ENCODE results near the gene RAD51.

The RAD51 gene

GRCh38 chr15:40768521-40769273 lies 73.7 kb downstream of the RAD51 start:
- no peak for DNase-seq (ENCODE audit: low spot score)
- ATAC-seq (ENCODE audit: low read depth) = peak; percentile 1; the same call in 2 of the 3 replicates
- H3K27ac ChIP-seq (ENCODE audit: poor library complexity, severe bottlenecking) = peak overlapping the region; percentile 92
- peaks cover 10% of the 10 kb centered on the region for H3K36me3 ChIP-seq (ENCODE audit: low read depth)
- H3K4me3 ChIP-seq (ENCODE audit: severe bottlenecking) = no peak overlapping the region
- H3K9me3 ChIP-seq (ENCODE audit: severe bottlenecking) = no peaks in the 10 kb centered on the region
- peaks cover 48% of the 10 kb centered on the region for H3K4me1 ChIP-seq (ENCODE audit: insufficient read depth, poor library complexity, severe bottlenecking)
- no peaks in the 10 kb centered on the region for H3K27me3 ChIP-seq (ENCODE audit: insufficient read depth, poor library complexity, severe bottlenecking)
- no peak for TF ChIP-seq CTCF (IDR thresholded peaks at IDR 0.05; ENCODE audit: poor library complexity, severe bottlenecking)

DNA sequence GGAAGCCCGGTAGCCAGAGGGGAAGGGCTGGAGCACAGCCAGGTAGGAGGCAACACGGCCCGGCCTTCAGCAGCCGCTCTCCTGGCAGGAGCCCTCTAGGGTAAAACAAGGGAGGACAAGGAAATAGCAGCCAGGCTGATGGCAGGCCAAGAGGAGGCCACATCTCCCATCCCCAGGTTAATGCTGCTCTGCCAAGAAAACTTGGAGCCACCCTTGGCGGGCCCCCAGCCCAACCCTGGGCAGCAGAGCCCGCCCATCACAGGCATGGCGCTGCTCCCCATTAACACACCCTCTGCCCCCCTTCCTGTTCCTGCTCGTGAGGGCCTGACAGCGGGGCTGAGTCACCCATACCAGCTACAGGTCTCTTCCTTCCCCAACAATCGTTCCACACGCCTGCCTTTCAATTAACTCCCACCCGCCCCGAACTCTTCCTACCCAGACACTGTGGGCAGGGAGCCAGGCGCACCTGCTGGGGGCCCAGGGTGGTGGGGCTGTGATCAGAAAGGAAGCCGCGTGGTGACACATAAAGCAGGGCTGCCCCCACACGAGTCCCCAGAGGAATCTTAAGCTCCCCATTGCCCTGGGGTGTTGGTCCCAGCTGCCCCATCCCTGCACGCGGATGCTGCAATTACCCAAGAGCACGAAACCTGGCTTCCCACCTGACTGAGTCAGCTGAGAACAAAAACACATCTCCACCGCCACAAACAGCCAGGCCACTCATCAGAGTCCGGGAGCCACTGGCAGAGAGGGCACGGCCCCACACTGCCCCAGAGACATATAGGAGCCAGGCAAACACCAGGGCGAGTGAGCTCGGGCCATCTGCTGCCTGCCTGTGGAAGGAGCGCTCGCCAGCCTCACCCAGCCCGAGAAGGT lies 74.5 kb downstream of the RAD51 start, which contains the start of gene C15orf62:
TSS of gene C15orf62 (plus strand) at position 707 of the 873 bp plus-strand sequence. CDS start 516 bp downstream, outside the sequence.
- Histone ChIP-seq H3K36me3 (ENCODE audit: low read depth) (peaks cover 18% of the 10 kb centered on the region), H3K27ac (ENCODE audit: poor library complexity, severe bottlenecking) (peak within 1 kb of the TSS; percentile 92), H3K4me3 (ENCODE audit: severe bottlenecking) (no peak within 1 kb of the TSS), H3K27me3 (ENCODE audit: insufficient read depth, poor library complexity, severe bottlenecking) (no peaks in the 10 kb centered on the region), H3K4me1 (ENCODE audit: insufficient read depth, poor library complexity, severe bottlenecking) (peaks cover 47% of the 10 kb centered on the region), H3K9me3 (ENCODE audit: severe bottlenecking) (no peaks in the 10 kb centered on the region)
- ATAC-seq (ENCODE audit: low read depth) (peak; percentile 76), DNase-seq (ENCODE audit: low spot score) (peak; percentile 99)
- peak; percentile 16 for TF ChIP-seq CTCF (IDR thresholded peaks at IDR 0.05; ENCODE audit: poor library complexity, severe bottlenecking)

DNA sequence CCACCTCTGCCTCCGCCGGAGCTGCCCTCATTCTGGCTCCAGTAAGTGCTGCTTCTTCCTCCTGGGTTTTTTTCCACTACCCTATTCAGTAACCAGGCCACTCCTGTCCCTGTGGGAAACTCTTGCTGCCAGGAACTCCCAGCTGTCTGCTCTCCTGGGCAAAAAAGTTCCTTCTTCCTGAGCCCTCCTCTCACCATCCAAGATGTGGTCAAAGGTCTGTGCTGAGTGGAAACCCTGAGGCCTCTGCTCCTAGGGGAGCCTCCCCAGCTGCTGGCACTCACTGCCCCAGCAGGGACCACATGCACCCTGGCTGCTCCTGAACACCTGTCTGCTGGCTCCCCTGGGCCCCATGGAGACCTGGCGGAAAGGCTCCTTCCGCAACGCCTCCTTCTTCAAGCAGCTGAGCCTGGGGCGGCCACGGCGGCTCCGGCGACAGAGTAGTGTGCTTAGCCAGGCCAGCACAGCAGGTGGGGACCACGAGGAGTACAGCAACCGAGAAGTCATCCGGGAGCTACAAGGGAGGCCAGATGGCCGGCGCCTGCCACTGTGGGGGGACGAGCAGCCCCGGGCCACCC lies 75.3 kb downstream of the RAD51 start:
- no peak overlapping the region for H3K4me3 ChIP-seq (ENCODE audit: severe bottlenecking)
- ATAC-seq (ENCODE audit: low read depth) (no peak), DNase-seq (ENCODE audit: low spot score) (no peak)
- peaks cover 40% of the 10 kb centered on the region for H3K4me1 ChIP-seq (ENCODE audit: insufficient read depth, poor library complexity, severe bottlenecking)
- no peak for TF ChIP-seq CTCF (IDR thresholded peaks at IDR 0.05; ENCODE audit: poor library complexity, severe bottlenecking)
- no peaks in the 10 kb centered on the region for H3K27me3 ChIP-seq (ENCODE audit: insufficient read depth, poor library complexity, severe bottlenecking)
- peaks cover 25% of the 10 kb centered on the region for H3K36me3 ChIP-seq (ENCODE audit: low read depth)
- no peaks in the 10 kb centered on the region for H3K9me3 ChIP-seq (ENCODE audit: severe bottlenecking)
- peak overlapping the region; percentile 92 for H3K27ac ChIP-seq (ENCODE audit: poor library complexity, severe bottlenecking)

GRCh38 chr15:40771242-40771641 lies 76.3 kb downstream of the RAD51 start:
- Histone ChIP-seq H3K27ac (ENCODE audit: poor library complexity, severe bottlenecking) (peak overlapping the region; percentile 92), H3K9me3 (ENCODE audit: severe bottlenecking) (no peaks in the 10 kb centered on the region), H3K4me3 (ENCODE audit: severe bottlenecking) (no peak overlapping the region), H3K36me3 (ENCODE audit: low read depth) (peaks cover 35% of the 10 kb centered on the region), H3K27me3 (ENCODE audit: insufficient read depth, poor library complexity, severe bottlenecking) (no peaks in the 10 kb centered on the region), H3K4me1 (ENCODE audit: insufficient read depth, poor library complexity, severe bottlenecking) (peaks cover 31% of the 10 kb centered on the region)
- no peak for TF ChIP-seq CTCF (IDR thresholded peaks at IDR 0.05; ENCODE audit: poor library complexity, severe bottlenecking)
- ATAC-seq (ENCODE audit: low read depth) = no peak
- no peak for DNase-seq (ENCODE audit: low spot score)
